Activated T-helper 1 cell treated with anti-CD3 and anti-CD28 coated beads, Interleukin-12 subunit alpha, Interleukin-12 subunit beta, Interleukin-2, Interleukin-4 antibody, amounts not matched to agents 30 ng/mL and 10 ng/mL and 1 ng/mL, durations not matched to agents 14 hours and 24 hours and 36 hours (primary cell): ENCODE results near the gene CFAP100. TPM values are rescaled to one million over a fixed set of nuclear protein-coding genes. Genes with fewer than 3 reads are reported as not detected.

Source experiments
- DNase-seq: peaks from one replicate; pipeline ENCODE4 v3.0.0; 2021; ENCODE audit warnings: low spot score
- H3K27ac Mint-ChIP-seq: one replicate; pipeline ENCODE4 v1.8.0; 2021; ENCODE audit warnings: mild to moderate bottlenecking, mixed read lengths
- H3K27me3 Mint-ChIP-seq: one replicate; pipeline ENCODE4 v1.8.0; 2022; ENCODE audit warnings: mild to moderate bottlenecking, moderate library complexity, mixed read lengths; ENCODE audit not compliant: insufficient read depth
- H3K36me3 Mint-ChIP-seq: one replicate; pipeline ENCODE4 v1.8.0; 2021; ENCODE audit warnings: low read depth, mixed read lengths
- H3K4me1 Mint-ChIP-seq: one replicate; pipeline ENCODE4 v1.8.0; 2021; ENCODE audit warnings: low read depth, mixed read lengths
- H3K4me3 Mint-ChIP-seq: one replicate; pipeline ENCODE4 v1.8.0; 2021; ENCODE audit warnings: mild to moderate bottlenecking, moderate library complexity, mixed read lengths
- H3K9me3 Mint-ChIP-seq: one replicate; pipeline ENCODE4 v1.8.0; 2021; ENCODE audit warnings: mixed read lengths
- intact Hi-C: fragments of 100-400 bp; cut with micrococcal nuclease; formaldehyde crosslinking; loops from one replicate; pipeline ENCODE4 v1.15.1; 2024
- total RNA-seq: library from RNA; stranded (reverse); gene quantifications from 2 replicates; pipeline ENCODE4 v1.2.3, GENCODE V29; 2022

Gene CFAP100
- total RNA-seq, 1 donor from 2014 or later: not detected

- H3K27me3 Mint-ChIP-seq: peaks cover 21% of the 10 kb centered on the region
- H3K36me3 Mint-ChIP-seq: peaks cover 1% of the 10 kb centered on the region
- H3K4me3 Mint-ChIP-seq: no peak overlapping the region
- H3K27ac Mint-ChIP-seq: no peak overlapping the region
- intact Hi-C loops: no loop called here
- H3K9me3 Mint-ChIP-seq: no peaks in the 10 kb centered on the region
- peaks cover 3% of the 10 kb centered on the region for H3K4me1 Mint-ChIP-seq
- DNase-seq: no peak
These were observed 41.9 kb upstream of the CFAP100 start for GRCh38 chr3:126352476-126353454.

- Mint-ChIP-seq H3K4me3 (no peak overlapping the region), H3K36me3 (peaks cover 1% of the 10 kb centered on the region), H3K27me3 (peaks cover 31% of the 10 kb centered on the region), H3K27ac (no peak overlapping the region), H3K4me1 (peaks cover 8% of the 10 kb centered on the region), H3K9me3 (no peaks in the 10 kb centered on the region)
- intact Hi-C loops: no loop called here
- no peak for DNase-seq
These were observed 40.9 kb upstream of the CFAP100 start for GRCh38 chr3:126353694-126354321.

GRCh38 chr3:126354776-126355175 lies 39.9 kb upstream of the CFAP100 start:
- peaks cover 8% of the 10 kb centered on the region for H3K4me1 Mint-ChIP-seq
- no peak overlapping the region for H3K27ac Mint-ChIP-seq
- peaks cover 40% of the 10 kb centered on the region for H3K27me3 Mint-ChIP-seq
- peaks cover 1% of the 10 kb centered on the region for H3K36me3 Mint-ChIP-seq
- no peaks in the 10 kb centered on the region for H3K9me3 Mint-ChIP-seq
- no peak overlapping the region for H3K4me3 Mint-ChIP-seq
- intact Hi-C loops: loop anchor here (5.0 kb wide), 1 partner anchor 348 kb away; the partner anchor contains the start of gene CHCHD6
- DNase-seq: no peak

- peaks cover 43% of the 10 kb centered on the region for H3K27me3 Mint-ChIP-seq
- intact Hi-C loops: loop anchor here (5.0 kb wide), 1 partner anchor 347 kb away; the partner anchor contains the start of gene CHCHD6
- peaks cover 8% of the 10 kb centered on the region for H3K4me1 Mint-ChIP-seq
- peaks cover 1% of the 10 kb centered on the region for H3K36me3 Mint-ChIP-seq
- H3K9me3 Mint-ChIP-seq: no peaks in the 10 kb centered on the region
- peak overlapping the region; percentile 61 for H3K4me3 Mint-ChIP-seq
- DNase-seq: no peak
- H3K27ac Mint-ChIP-seq: no peak overlapping the region
These were observed 39.5 kb upstream of the CFAP100 start for GRCh38 chr3:126355251-126355650.

- H3K4me3 Mint-ChIP-seq: peak overlapping the region; percentile 81
- no peak overlapping the region for H3K27ac Mint-ChIP-seq
- H3K4me1 Mint-ChIP-seq: peaks cover 8% of the 10 kb centered on the region
- H3K27me3 Mint-ChIP-seq: peaks cover 43% of the 10 kb centered on the region
- intact Hi-C loops: loop anchor here (2.0 to 5.0 kb wide), 2 partner anchors 346 to 365 kb away; partner anchors contain the start of gene CHCHD6
- H3K36me3 Mint-ChIP-seq: peaks cover 1% of the 10 kb centered on the region
- H3K9me3 Mint-ChIP-seq: no peaks in the 10 kb centered on the region
- DNase-seq: no peak
These were observed 38.8 kb upstream of the CFAP100 start for GRCh38 chr3:126355777-126356372.

- Mint-ChIP-seq H3K27me3 (peaks cover 46% of the 10 kb centered on the region), H3K36me3 (peaks cover 1% of the 10 kb centered on the region), H3K9me3 (no peaks in the 10 kb centered on the region), H3K4me3 (peak overlapping the region; percentile 81), H3K4me1 (peaks cover 8% of the 10 kb centered on the region), H3K27ac (no peak overlapping the region)
- intact Hi-C loops: loop anchor here (1.0 to 5.0 kb wide), 4 partner anchors 120 to 366 kb away; partner anchors contain the start of genes CHCHD6 and SLC41A3
- no peak for DNase-seq
These were observed 38.1 kb upstream of the CFAP100 start for GRCh38 chr3:126356373-126357264.

- peaks cover 46% of the 10 kb centered on the region for H3K27me3 Mint-ChIP-seq
- intact Hi-C loops: loop anchor here (1.0 to 5.0 kb wide), 4 partner anchors 119 to 367 kb away; partner anchors contain the start of genes CHCHD6 and SLC41A3
These were observed 37.2 kb upstream of the CFAP100 start, which contains the start of gene KLF15 for GRCh38 chr3:126357295-126358037. Gene KLF15, minus strand, starts transcription at chr3:126357408. Its CDS starts 4,486 bp downstream, at chr3:126352922.

GRCh38 chr3:126358038-126358815 lies 36.5 kb upstream of the CFAP100 start:
- H3K27ac Mint-ChIP-seq: peak overlapping the region; percentile 48
- peaks cover 46% of the 10 kb centered on the region for H3K27me3 Mint-ChIP-seq
- DNase-seq: no peak
- H3K4me1 Mint-ChIP-seq: peaks cover 8% of the 10 kb centered on the region
- no peaks in the 10 kb centered on the region for H3K9me3 Mint-ChIP-seq
- H3K36me3 Mint-ChIP-seq: peaks cover 1% of the 10 kb centered on the region
- peak overlapping the region; percentile 84 for H3K4me3 Mint-ChIP-seq
- intact Hi-C loops: loop anchor here (5.0 kb wide), 1 partner anchor 344 kb away; the partner anchor contains the start of gene CHCHD6

More at GRCh38 chr3:126357295-126358037, 37.2 kb upstream of the CFAP100 start, which contains the start of gene KLF15:
- Mint-ChIP-seq H3K36me3 (peaks cover 1% of the 10 kb centered on the region), H3K27ac (peak within 1 kb of the TSS; percentile 48), H3K9me3 (no peaks in the 10 kb centered on the region), H3K4me3 (peak within 1 kb of the TSS; percentile 84), H3K4me1 (peaks cover 8% of the 10 kb centered on the region)
- peak; percentile 73 for DNase-seq

GRCh38 chr3:126358816-126359181 lies 35.9 kb upstream of the CFAP100 start:
- Mint-ChIP-seq H3K27ac (no peak overlapping the region), H3K36me3 (peaks cover 1% of the 10 kb centered on the region), H3K27me3 (peaks cover 46% of the 10 kb centered on the region), H3K4me1 (peaks cover 8% of the 10 kb centered on the region), H3K9me3 (no peaks in the 10 kb centered on the region), H3K4me3 (peak overlapping the region; percentile 58)
- intact Hi-C loops: loop anchor here (5.0 kb wide), 1 partner anchor 344 kb away; the partner anchor contains the start of gene CHCHD6
- DNase-seq: no peak

GRCh38 chr3:126360046-126360713 lies 34.5 kb upstream of the CFAP100 start:
- Mint-ChIP-seq H3K27me3 (peaks cover 39% of the 10 kb centered on the region), H3K27ac (no peak overlapping the region), H3K4me1 (peaks cover 8% of the 10 kb centered on the region), H3K36me3 (peaks cover 1% of the 10 kb centered on the region), H3K4me3 (no peak overlapping the region), H3K9me3 (no peaks in the 10 kb centered on the region)
- no peak for DNase-seq
- intact Hi-C loops: no loop called here
